Naive thymus-derived CD8-positive, alpha-beta T cell (primary cell): Measurements from ENCODE around the gene ZNF396. TPM values are rescaled to one million over a fixed set of nuclear protein-coding genes. Genes with fewer than 3 reads are reported as not detected.

Experiments
- ATAC-seq, 2 donors: fragments of 150-1000 bp; cut with Tn5 transposase in 1 of 2; sonication (Bioruptor Pico), chemical (Tn5 transposase) in 1 of 2; 1 replicate in 1 of 2; 2 replicates in 1 of 2; pipeline ENCODE4 v1.10.0; 2021; ENCODE audit warnings: mild to moderate bottlenecking in 2 of 2, moderate library complexity in 2 of 2
- POLR2A ChIA-PET: fragments of 350-600 bp; sonication (Branson Sonifier 250); formaldehyde crosslinking; loops from one replicate; lab custom pipeline; 2021; ENCODE audit warnings: antibody characterized with exemption; lab: Charles Lee
- DNase-seq, 10 donors: peaks; one replicate each; pipeline versions ENCODE4 v3.0.0 to v3.0.0-alpha.2; 2020 to 2022
- H3K27ac Mint-ChIP-seq, 10 donors: one replicate each; pipeline ENCODE4 v1.8.0; 2020 to 2022; ENCODE audit warnings: mild to moderate bottlenecking in 10 of 10, mixed read lengths in 10 of 10, moderate library complexity in 4 of 10, inconsistent platforms in 1 of 10
- H3K27me3 Mint-ChIP-seq, 5 donors: one replicate each; pipeline ENCODE4 v1.8.0; 2021 to 2022; ENCODE audit warnings: mixed read lengths in 5 of 5
- H3K36me3 Mint-ChIP-seq, 3 donors: one replicate each; pipeline ENCODE4 v1.8.0; 2020 to 2022; ENCODE audit warnings: mixed read lengths in 3 of 3, mild to moderate bottlenecking in 2 of 3, inconsistent platforms in 1 of 3
- H3K4me1 Mint-ChIP-seq, 4 donors: one replicate each; pipeline ENCODE4 v1.8.0; 2021 to 2022; ENCODE audit warnings: mixed read lengths in 4 of 4
- H3K4me3 Mint-ChIP-seq, 10 donors: one replicate each; pipeline ENCODE4 v1.8.0; 2020 to 2022; ENCODE audit warnings: mild to moderate bottlenecking in 10 of 10, mixed read lengths in 10 of 10, moderate library complexity in 6 of 10, inconsistent platforms in 1 of 10
- H3K9me3 Mint-ChIP-seq, 9 donors: one replicate each; pipeline ENCODE4 v1.8.0; 2020 to 2022; ENCODE audit warnings: mixed read lengths in 9 of 9, mild to moderate bottlenecking in 3 of 9, inconsistent platforms in 1 of 9, moderate library complexity in 1 of 9
- polyA plus RNA-seq, 3 donors: library from polyadenylated mRNA; unstranded; fragments of 300-500 nt; fragmentation: Illumina TruSeq; gene quantifications; one replicate each; pipeline ENCODE4 v1.2.3, GENCODE V29; 2021
- total RNA-seq, 8 experiments: library from RNA in 2 of 8; stranded (reverse) in 2 of 8; gene quantifications; one replicate each; pipeline ENCODE4 v1.2.3 and lab custom pipeline; 2021 to 2026

Gene ZNF396
- total and polyA plus RNA-seq, 5 experiments from 2014 or later = 0.21 to 7.3 (median 1.9) TPM

GRCh38 chr18:35345950-35346349 lies 31.2 kb downstream of the ZNF396 start:
- Mint-ChIP-seq H3K4me1 (peaks cover 11 to 47% (median 33%) of the 10 kb centered on the region in 4 donors), H3K27me3 (no peaks in the 10 kb centered on the region), H3K27ac (peak overlapping the region in 8 of 10 donors; percentile 42 to 99 (median 97)), H3K36me3 (peaks cover 0 to 6% (median 2%) of the 10 kb centered on the region in 3 donors), H3K9me3 (peaks cover 0 to under 1% (median 0%) of the 10 kb centered on the region in 9 donors), H3K4me3 (peak overlapping the region in 8 of 10 donors; percentile 4 to 99 (median 52))
- no peak for ATAC-seq
- DNase-seq = no peak
- POLR2A ChIA-PET = interaction anchor here (2.7 to 3.5 kb wide), 2 partner anchors 57 to 106 kb away, joined by 15 to 29 read pairs; partner anchors contain the start of genes ZNF397 and ZSCAN30

- Mint-ChIP-seq H3K27ac (peak overlapping the region; percentile 62 to 99 (median 97)), H3K27me3 (no peaks in the 10 kb centered on the region), H3K4me1 (peaks cover 11 to 51% (median 34%) of the 10 kb centered on the region in 4 donors), H3K9me3 (no peaks in the 10 kb centered on the region), H3K36me3 (peaks cover 0 to 10% (median 2%) of the 10 kb centered on the region in 3 donors), H3K4me3 (peak overlapping the region; percentile 4 to 100 (median 97))
- POLR2A ChIA-PET = interaction anchor here (1.7 to 3.5 kb wide), 5 partner anchors 56 to 784 kb away, joined by 4 to 29 read pairs (median 15); partner anchors contain the start of genes MAPRE2, SLC39A6, ZNF397 and ZSCAN30
- no peak for ATAC-seq
- no peak for DNase-seq
Measured at GRCh38 chr18:35345460-35345921, 31.6 kb downstream of the ZNF396 start.

GRCh38 chr18:35344736-35345459 lies 32.2 kb downstream of the ZNF396 start:
- no peaks in the 10 kb centered on the region for H3K27me3 Mint-ChIP-seq
- peaks cover 13 to 57% (median 40%) of the 10 kb centered on the region in 4 donors for H3K4me1 Mint-ChIP-seq
- H3K4me3 Mint-ChIP-seq = peak overlapping the region; percentile 95 to 100 (median 98)
- peak overlapping the region; percentile 92 to 99 (median 98) for H3K27ac Mint-ChIP-seq
- peaks cover 0 to 16% (median 2%) of the 10 kb centered on the region in 3 donors for H3K36me3 Mint-ChIP-seq
- no peaks in the 10 kb centered on the region for H3K9me3 Mint-ChIP-seq
- ATAC-seq = no peak
- no peak for DNase-seq
- POLR2A ChIA-PET = interaction anchor here (0.8 to 3.5 kb wide), 14 partner anchors 10 to 784 kb away, joined by 3 to 29 read pairs (median 5); partner anchors contain the start of genes INO80C, MAPRE2, RMP24 and SLC39A6

GRCh38 chr18:35343936-35344735 lies 33.0 kb downstream of the ZNF396 start, which contains the start of gene ZNF24:
Gene ZNF24 (minus strand): TSS chr18:35344420. CDS start chr18:35340650, 3,770 bp downstream.
- DNase-seq (peak; percentile 86 to 96 (median 90)), ATAC-seq (peak; percentile 84 to 87)
- no peaks in the 10 kb centered on the region for H3K27me3 Mint-ChIP-seq
- H3K9me3 Mint-ChIP-seq = no peaks in the 10 kb centered on the region
- peaks cover 19 to 65% (median 48%) of the 10 kb centered on the region in 4 donors for H3K4me1 Mint-ChIP-seq
- peak within 1 kb of the TSS; percentile 95 to 100 (median 98) for H3K4me3 Mint-ChIP-seq
- POLR2A ChIA-PET = interaction anchor here (0.6 to 3.5 kb wide), 16 partner anchors 11 to 785 kb away, joined by 3 to 29 read pairs (median 4); partner anchors contain the start of genes INO80C, MAPRE2, RMP24 and SLC39A6
- peak within 1 kb of the TSS; percentile 92 to 99 (median 98) for H3K27ac Mint-ChIP-seq
- peaks cover 0 to 24% (median 9%) of the 10 kb centered on the region in 3 donors for H3K36me3 Mint-ChIP-seq

- H3K9me3 Mint-ChIP-seq = no peaks in the 10 kb centered on the region
- no peaks in the 10 kb centered on the region for H3K27me3 Mint-ChIP-seq
- peak overlapping the region; percentile 95 to 100 (median 98) for H3K4me3 Mint-ChIP-seq
- peaks cover 21 to 71% (median 54%) of the 10 kb centered on the region in 4 donors for H3K4me1 Mint-ChIP-seq
- ATAC-seq (peak in 1 of 2 donors; percentile 14), DNase-seq (no peak)
- peaks cover 3 to 30% (median 15%) of the 10 kb centered on the region in 3 donors for H3K36me3 Mint-ChIP-seq
- H3K27ac Mint-ChIP-seq = peak overlapping the region; percentile 92 to 99 (median 98)
- POLR2A ChIA-PET = interaction anchor here (0.6 to 3.5 kb wide), 15 partner anchors 12 to 786 kb away, joined by 3 to 29 read pairs (median 5); partner anchors contain the start of genes INO80C, MAPRE2, RMP24 and SLC39A6
Measured at GRCh38 chr18:35343488-35343935, 33.6 kb downstream of the ZNF396 start.

GRCh38 chr18:35337286-35337685 lies 39.9 kb downstream of the ZNF396 start:
- no peaks in the 10 kb centered on the region for H3K27me3 Mint-ChIP-seq
- POLR2A ChIA-PET = no interaction called here
- peaks cover 5 to 88% (median 50%) of the 10 kb centered on the region in 3 donors for H3K36me3 Mint-ChIP-seq
- DNase-seq (no peak), ATAC-seq (no peak)
- H3K4me3 Mint-ChIP-seq = no peak overlapping the region
- peaks cover 27 to 70% (median 61%) of the 10 kb centered on the region in 4 donors for H3K4me1 Mint-ChIP-seq
- H3K9me3 Mint-ChIP-seq = peaks cover 0 to 2% (median 0%) of the 10 kb centered on the region in 9 donors
- peak overlapping the region in 1 of 10 donors; percentile 35 for H3K27ac Mint-ChIP-seq

- Mint-ChIP-seq H3K36me3 (peaks cover 5 to 83% (median 50%) of the 10 kb centered on the region in 3 donors), H3K4me1 (peaks cover 25 to 61% (median 54%) of the 10 kb centered on the region in 4 donors)
Measured at GRCh38 chr18:35335866-35336265, 41.3 kb downstream of the ZNF396 start.

GRCh38 chr18:35334821-35335220 lies 42.3 kb downstream of the ZNF396 start:
- no peak for ATAC-seq
- peak overlapping the region in 1 of 10 donors; percentile 13 for H3K4me3 Mint-ChIP-seq
- H3K27me3 Mint-ChIP-seq = no peaks in the 10 kb centered on the region
- DNase-seq = no peak
- peaks cover 22 to 53% (median 46%) of the 10 kb centered on the region in 4 donors for H3K4me1 Mint-ChIP-seq
- POLR2A ChIA-PET = interaction anchor here (1.2 kb wide), 1 partner anchor 68 kb away, joined by 4 read pairs; no protein-coding TSS in a partner anchor
- peak overlapping the region in 5 of 10 donors; percentile 39 to 81 (median 52) for H3K27ac Mint-ChIP-seq
- peaks cover 0 to 2% (median 0%) of the 10 kb centered on the region in 9 donors for H3K9me3 Mint-ChIP-seq
- peaks cover 5 to 73% (median 50%) of the 10 kb centered on the region in 3 donors for H3K36me3 Mint-ChIP-seq

More at GRCh38 chr18:35335866-35336265, 41.3 kb downstream of the ZNF396 start:
- H3K27ac Mint-ChIP-seq = peak overlapping the region in 4 of 10 donors; percentile 32 to 64 (median 56)
- H3K9me3 Mint-ChIP-seq = peaks cover 0 to 2% (median 0%) of the 10 kb centered on the region in 9 donors
- ATAC-seq = no peak
- POLR2A ChIA-PET = no interaction called here
- no peak for DNase-seq
- no peaks in the 10 kb centered on the region for H3K27me3 Mint-ChIP-seq
- H3K4me3 Mint-ChIP-seq = peak overlapping the region in 1 of 10 donors; percentile 56

- no peak for DNase-seq
- H3K36me3 Mint-ChIP-seq = peaks cover 5 to 67% (median 44%) of the 10 kb centered on the region in 3 donors
- H3K9me3 Mint-ChIP-seq = peaks cover 0 to 2% (median 0%) of the 10 kb centered on the region in 9 donors
- H3K27me3 Mint-ChIP-seq = no peaks in the 10 kb centered on the region
- peak overlapping the region in 5 of 10 donors; percentile 6 to 70 (median 34) for H3K27ac Mint-ChIP-seq
- POLR2A ChIA-PET = interaction anchor here (1.2 kb wide), 1 partner anchor 67 kb away, joined by 4 read pairs; no protein-coding TSS in a partner anchor
- H3K4me1 Mint-ChIP-seq = peaks cover 18 to 47% (median 39%) of the 10 kb centered on the region in 4 donors
- ATAC-seq = no peak
- no peak overlapping the region for H3K4me3 Mint-ChIP-seq
Measured at GRCh38 chr18:35334212-35334611, 42.9 kb downstream of the ZNF396 start.

- Mint-ChIP-seq H3K9me3 (peaks cover 0 to 3% (median 0%) of the 10 kb centered on the region in 9 donors), H3K27ac (no peak overlapping the region), H3K4me3 (no peak overlapping the region), H3K36me3 (peaks cover 5 to 42% (median 24%) of the 10 kb centered on the region in 3 donors), H3K4me1 (peaks cover 9 to 26% (median 20%) of the 10 kb centered on the region in 4 donors), H3K27me3 (no peaks in the 10 kb centered on the region)
- ATAC-seq = peak in 1 of 2 donors; percentile 37
- POLR2A ChIA-PET = no interaction called here
- DNase-seq = no peak
Measured at GRCh38 chr18:35331367-35332087, 45.6 kb downstream of the ZNF396 start.

- H3K27me3 Mint-ChIP-seq = no peaks in the 10 kb centered on the region
- ATAC-seq (no peak), DNase-seq (no peak)
- POLR2A ChIA-PET = no interaction called here
- H3K27ac Mint-ChIP-seq = no peak overlapping the region
- H3K9me3 Mint-ChIP-seq = peaks cover 0 to 3% (median 0%) of the 10 kb centered on the region in 9 donors
- H3K36me3 Mint-ChIP-seq = peaks cover 5 to 18% (median 12%) of the 10 kb centered on the region in 3 donors
- H3K4me1 Mint-ChIP-seq = peaks cover 3 to 6% (median 6%) of the 10 kb centered on the region in 4 donors
- no peak overlapping the region for H3K4me3 Mint-ChIP-seq
Measured at GRCh38 chr18:35328868-35329267, 48.3 kb downstream of the ZNF396 start.
